H1 (cell line): ENCODE data around the gene AP1S1. TPM values are rescaled to one million over a fixed set of nuclear protein-coding genes. Genes with fewer than 3 reads are reported as not detected.

Experiments
- CTCF ChIA-PET: fragments of 300-600 bp; sonication (Branson Sonifier 250); formaldehyde crosslinking; loops from one replicate; lab custom pipeline; 2021; ENCODE audit not compliant: partially characterized antibody; lab: Charles Lee
- POLR2A ChIA-PET: fragments of 300-600 bp; sonication (Branson Sonifier 250); formaldehyde crosslinking; loops from one replicate; lab custom pipeline; 2021; ENCODE audit warnings: inconsistent platforms; ENCODE audit not compliant: partially characterized antibody; lab: Charles Lee
- DNase-seq, 2 experiments: peaks; one replicate each; pipeline versions ENCODE4 v3.0.0 to v3.0.0-alpha.2; 2010 to 2022; ENCODE audit warnings: low spot score in 2 of 2, low read depth in 1 of 2, mixed read lengths in 1 of 2
- FAIRE-seq: peaks from 2 replicates; lab custom pipeline; 2011; peaks lifted over from hg19 to GRCh38; lab: Jason Lieb, UNC
- H2AFZ ChIP-seq: 2 replicates; pipeline ENCODE4 v1.8.1; 2012; ENCODE audit warnings: low read length, inconsistent platforms
- H2AK5ac ChIP-seq: 2 replicates; pipeline ENCODE4 v1.6.1; 2013; ENCODE audit warnings: low read depth, low read length
- H2BK120ac ChIP-seq: replicated peaks from 2 replicates; pipeline ENCODE3; 2013; ENCODE audit warnings: low read depth, low read length, inconsistent platforms
- H2BK12ac ChIP-seq: 2 replicates; pipeline ENCODE4 v1.6.1; 2013; ENCODE audit warnings: low read depth, low read length
- H2BK15ac ChIP-seq: 2 replicates; pipeline ENCODE4 v1.6.1; 2013; ENCODE audit warnings: low read length
- H2BK20ac ChIP-seq: 2 replicates; pipeline ENCODE4 v1.6.1; 2013; ENCODE audit warnings: low read length
- H2BK5ac ChIP-seq: 2 replicates; pipeline ENCODE4 v1.6.1; 2013; ENCODE audit warnings: low read depth, low read length
- H3K14ac ChIP-seq: 2 replicates; pipeline ENCODE4 v1.6.1; 2013; ENCODE audit warnings: inconsistent platforms; ENCODE audit not compliant: insufficient read length
- H3K18ac ChIP-seq: 2 replicates; pipeline ENCODE4 v1.6.1; 2013; ENCODE audit warnings: low read length; ENCODE audit errors: extremely low read depth
- H3K23ac ChIP-seq: 2 replicates; pipeline ENCODE4 v1.6.1; 2013; ENCODE audit warnings: inconsistent platforms; ENCODE audit not compliant: insufficient read length
- H3K23me2 ChIP-seq: 2 replicates; pipeline ENCODE4 v1.6.1; 2013; ENCODE audit warnings: low read depth, low read length
- H3K27ac ChIP-seq: 2 replicates; pipeline ENCODE4 v1.6.1; 2011; ENCODE audit warnings: low read depth, low read length, inconsistent platforms
- H3K27me3 ChIP-seq, 4 experiments: replicated peaks in 1 of 4; 1 replicate in 1 of 4; 2 replicates in 3 of 4; pipeline versions ENCODE4 v1.6.1 to v1.8.1; 2011 to 2013; ENCODE audit warnings: low read length in 3 of 4, mild to moderate bottlenecking in 3 of 4, inconsistent platforms in 2 of 4, mixed read lengths in 2 of 4, moderate library complexity in 1 of 4; ENCODE audit not compliant: control insufficient read depth in 3 of 4, insufficient read depth in 3 of 4; ENCODE audit errors: extremely low read depth in 1 of 4
- H3K36me3 ChIP-seq, 4 experiments: 2 replicates each; pipeline versions ENCODE4 v1.6.1 to v1.8.1; 2011 to 2013; ENCODE audit warnings: mild to moderate bottlenecking in 4 of 4, low read length in 3 of 4, moderate library complexity in 2 of 4, control low read depth in 1 of 4, inconsistent platforms in 1 of 4; ENCODE audit not compliant: insufficient read depth in 4 of 4, control insufficient read depth in 2 of 4
- H3K4ac ChIP-seq: replicated peaks from 2 replicates; pipeline ENCODE3; 2013; ENCODE audit warnings: low read length, low read depth, mixed read lengths, inconsistent platforms; ENCODE audit not compliant: insufficient read length
- H3K4me1 ChIP-seq, 4 experiments: replicated peaks in 1 of 4; 1 replicate in 1 of 4; 2 replicates in 3 of 4; pipeline versions ENCODE4 v1.6.1 to v1.8.1; 2011 to 2013; ENCODE audit warnings: low read length in 3 of 4, inconsistent platforms in 2 of 4, mixed read lengths in 1 of 4; ENCODE audit not compliant: insufficient read depth in 4 of 4, control insufficient read depth in 3 of 4
- H3K4me2 ChIP-seq, 2 experiments: 2 replicates each; pipeline versions ENCODE4 v1.6.1 to v1.8.1; 2011 to 2013; ENCODE audit warnings: low read depth in 2 of 2, low read length in 2 of 2, control low read depth in 1 of 2, inconsistent platforms in 1 of 2, mild to moderate bottlenecking in 1 of 2; ENCODE audit not compliant: insufficient read depth in 1 of 2
- H3K4me3 ChIP-seq, 4 experiments: fragments of 200-600, 300-600 bp in 1 of 4; sonication (generic), shearing (Covaris generic), sonication (Bioruptor Twin) in 1 of 4; 2 replicates each; pipeline versions ENCODE4 v1.5.1 to v1.8.1; 2011 to 2016; ENCODE audit warnings: low read length in 4 of 4, low read depth in 3 of 4, control low read depth in 2 of 4, inconsistent platforms in 2 of 4, mild to moderate bottlenecking in 2 of 4, mixed read lengths in 1 of 4, moderate library complexity in 1 of 4; ENCODE audit not compliant: insufficient read depth in 2 of 4; ENCODE audit errors: extremely low read depth in 1 of 4
- H3K56ac ChIP-seq: replicated peaks from 2 replicates; pipeline ENCODE3; 2013; ENCODE audit warnings: low read depth, mild to moderate bottlenecking, mixed read lengths, low read length, inconsistent platforms; ENCODE audit not compliant: insufficient read length
- H3K79me1 ChIP-seq: 2 replicates; pipeline ENCODE4 v1.6.1; 2013; ENCODE audit warnings: low read depth, low read length, control low read depth
- H3K79me2 ChIP-seq, 2 experiments: 2 replicates each; pipeline versions ENCODE4 v1.6.1 to v1.8.1; 2012 to 2013; ENCODE audit warnings: low read length in 2 of 2, mild to moderate bottlenecking in 2 of 2, inconsistent platforms in 1 of 2; ENCODE audit not compliant: insufficient read depth in 2 of 2, control insufficient read depth in 1 of 2
- H3K9ac ChIP-seq, 4 experiments: replicated peaks in 1 of 4; 1 replicate in 1 of 4; 2 replicates in 3 of 4; pipeline versions ENCODE4 v1.6.1 to v1.8.1; 2011 to 2013; ENCODE audit warnings: low read depth in 3 of 4, low read length in 3 of 4, control low read depth in 2 of 4, mild to moderate bottlenecking in 2 of 4, moderate library complexity in 2 of 4, inconsistent platforms in 1 of 4; ENCODE audit errors: extremely low read depth in 1 of 4
- H3K9me3 ChIP-seq, 2 experiments: 2 replicates each; pipeline versions ENCODE4 v1.6.1 to v1.8.1; 2012 to 2013; ENCODE audit warnings: mild to moderate bottlenecking in 2 of 2, moderate library complexity in 2 of 2, control low read depth in 1 of 2, inconsistent platforms in 1 of 2, low read depth in 1 of 2, low read length in 1 of 2, mixed read lengths in 1 of 2; ENCODE audit not compliant: insufficient read depth in 2 of 2
- H4K20me1 ChIP-seq, 2 experiments: replicated peaks in 1 of 2; 2 replicates each; pipeline versions ENCODE3 to v1.8.1; 2011 to 2013; ENCODE audit warnings: inconsistent platforms in 2 of 2, low read length in 2 of 2, mild to moderate bottlenecking in 1 of 2; ENCODE audit not compliant: insufficient read depth in 2 of 2, control insufficient read depth in 1 of 2
- H4K5ac ChIP-seq: 2 replicates; pipeline ENCODE4 v1.6.1; 2013; ENCODE audit warnings: low read length, low read depth, mixed read lengths, inconsistent platforms; ENCODE audit not compliant: insufficient read length
- H4K8ac ChIP-seq: 2 replicates; pipeline ENCODE4 v1.8.0; 2013; ENCODE audit warnings: mild to moderate bottlenecking, moderate library complexity, low read length, inconsistent platforms; ENCODE audit not compliant: insufficient read depth; ENCODE audit errors: extremely low read depth
- H4K91ac ChIP-seq: replicated peaks from 2 replicates; pipeline ENCODE3; 2013; ENCODE audit warnings: low read length, mixed read lengths, inconsistent platforms; ENCODE audit not compliant: insufficient read length
- ASH2L ChIP-seq: fragments of 200-600, 300-600 bp; sonication (generic); IDR thresholded peaks from one replicate; pipeline ENCODE4 v1.7.1; 2017; ENCODE audit warnings: low read length
- CBX5 ChIP-seq: fragments of 300-800, 300-1000 bp; sonication (generic); IDR thresholded peaks from 2 replicates; pipeline ENCODE4 v1.7.1; 2016; ENCODE audit warnings: antibody characterized with exemption, low read length, low read depth
- WGBS, 2 experiments: shearing (Covaris generic) in 1 of 2; methylation state at CpG; one replicate each; pipeline versions ENCODE4 v1.1.6 to v1.1.7; 2013 to 2015; ENCODE audit warnings: low lambda C conversion rate in 2 of 2, mixed read lengths in 2 of 2, inconsistent platforms in 1 of 2, low coverage in 1 of 2, missing lambda C conversion rate in 1 of 2; ENCODE audit not compliant: insufficient replicate concordance in 2 of 2, insufficient coverage in 1 of 2, insufficient read length in 1 of 2; ENCODE audit errors: extremely low coverage in 1 of 2, missing lambda C conversion rate in 1 of 2; 5-methylcytosine and 5-hydroxymethylcytosine counted together
- polyA plus RNA-seq, 7 experiments: library from polyadenylated mRNA; depleted of rRNA in 3 of 7; stranded (reverse) in 5 of 7; unstranded in 2 of 7; fragments of >200 nt in 5 of 7; fragments of 200-250 nt in 2 of 7; gene quantifications; 1 replicate in 5 of 7; 2 replicates in 1 of 7; 4 replicates in 1 of 7; pipeline versions ENCODE4 v1.2.1 to v1.2.3, GENCODE V29; 2011 to 2013; ENCODE audit warnings: missing spikeins in 2 of 7, mixed read lengths in 2 of 7
- total RNA-seq: library from RNA; stranded (reverse); fragmentation: NEBNext Ultra II Directional; extraction: Animal tissue kit (Norgen Biotek cat#: 25700); gene quantifications from 2 replicates; pipeline ENCODE4 v1.2.1, GENCODE V29; 2021

AP1S1 gene
- total and polyA plus RNA-seq, 2 of the 8 experiments (the other 6 are each of a cell fraction or from before 2014, with no cell fraction given): 56.1 to 59.3 TPM

- no peak for FAIRE-seq
- Histone ChIP-seq H3K27ac (no peak overlapping the region), H3K4ac (no peak overlapping the region), H4K5ac (no peak overlapping the region), H4K8ac (no peak overlapping the region), H2BK20ac (peak overlapping the region; percentile 44; the same call in 1 of the 2 replicates), H3K14ac (no peak overlapping the region), H4K20me1 (peaks cover 7 to 16% of the 10 kb centered on the region in 2 experiments), H3K18ac (peak overlapping the region; percentile 49), H3K9me3 (no peaks in the 10 kb centered on the region), H3K23ac (no peak overlapping the region), H3K4me1 (peaks cover 11 to 82% (median 54%) of the 10 kb centered on the region in 4 experiments), H2BK5ac (peak overlapping the region; percentile 41; the same call in 1 of the 2 replicates), H3K79me1 (no peaks in the 10 kb centered on the region), H2AFZ (peak overlapping the region; percentile 36; the same call in 1 of the 2 replicates)
- TF ChIP-seq ASH2L: peak; percentile 45
- TF ChIP-seq CBX5: no peak
- TF ChIP-seq, all 59 proteins: peak for 1
- WGBS, 2 experiments: 0% methylated on average over 14 of the region's 18 CpGs; no CpG with 5 or more reads in 1 of the 2 experiments
- POLR2A ChIA-PET: interaction anchor here (0.9 to 2.6 kb wide), 4 partner anchors 11 to 70 kb away, joined by 3 to 20 read pairs (median 4); no protein-coding TSS in a partner anchor
- Histone ChIP-seq H2AK5ac (0 out of 2 replicates have a peak overlapping the region, but pooled peaks have one; percentile 79), H3K79me2 (no peaks in the 10 kb centered on the region), H3K4me2 (peak overlapping the region; percentile 44 to 90), H3K56ac (no peak overlapping the region), H3K27me3 (peaks cover 55 to 93% (median 82%) of the 10 kb centered on the region in 4 experiments), H2BK12ac (peak overlapping the region; percentile 99), H2BK15ac (peak overlapping the region; percentile 46; the same call in 1 of the 2 replicates), H3K23me2 (peaks cover 39% of the 10 kb centered on the region), H2BK120ac (no peak overlapping the region), H4K91ac (no peak overlapping the region), H3K9ac (no peak overlapping the region), H3K36me3 (no peaks in the 10 kb centered on the region), H3K4me3 (peak overlapping the region in 3 of 4 experiments; percentile 30 to 63 (median 44); a peak in 6 of 8 replicates)
- DNase-seq: peak in 1 of 2 experiments; percentile 53
- CTCF ChIA-PET: interaction anchor here (0.7 to 5.7 kb wide), 15 partner anchors 8 to 31 kb away, joined by 3 to 46 read pairs (median 6); partner anchors contain the start of gene NAT16
Observed at GRCh38 chr7:101169110-101169837, 15.0 kb downstream of the AP1S1 start.
